ENCODE results near the gene TEX13A.

TEX13A gene

GRCh38 chrX:105221374-105221773 lies 880 bp upstream of the TEX13A start:
- Histone ChIP-seq H4K20me1 (ENCODE audit: insufficient read depth, low read length) (no peaks in the 10 kb centered on the region), H2AFZ (ENCODE audit: low read length) (no peak overlapping the region), H3K36me3 (replicated peaks; ENCODE audit: insufficient read depth, low read length) (no peaks in the 10 kb centered on the region), H3K9me3 (replicated peaks; ENCODE audit: insufficient read depth, low read length) (no peaks in the 10 kb centered on the region), H3F3A (ENCODE audit: insufficient read depth, low read length) (no peaks in the 10 kb centered on the region), H3K79me2 (ENCODE audit: low read length) (no peaks in the 10 kb centered on the region), H3K4me2 (ENCODE audit: low read depth, low read length) (no peak overlapping the region), H3K9ac (ENCODE audit: low read length) (no peak overlapping the region), H3K9me2 (replicated peaks; ENCODE audit: insufficient read depth, low read length) (no peaks in the 10 kb centered on the region), H3K27me3 (replicated peaks; ENCODE audit: insufficient read depth, low read length) (no peaks in the 10 kb centered on the region), H3K4me1 (ENCODE audit: low read length) (no peaks in the 10 kb centered on the region), H3K4me3 (ENCODE audit: low read length) (no peak overlapping the region), H3K27ac (ENCODE audit: low read length) (no peak overlapping the region)
- TF ChIP-seq EZH2 (optimal IDR thresholded peaks at IDR 0.05; ENCODE audit: low read depth, low read length) (no peak), CTCF (IDR thresholded peaks at IDR 0.05; ENCODE audit: low read length) (no peak), EZH2phosphoT487 (IDR thresholded peaks at IDR 0.05; ENCODE audit: low read length) (no peak)
- no peak for DNase-seq

- H3K9ac ChIP-seq (ENCODE audit: low read length), result no peak overlapping the region
These were observed 766 bp downstream of the TEX13A start for GRCh38 chrX:105219454-105220401.

GRCh38 chrX:105211066-105211575 lies 9.4 kb downstream of the TEX13A start:
- TF ChIP-seq EZH2phosphoT487 (IDR thresholded peaks at IDR 0.05; ENCODE audit: low read length) (no peak), EZH2 (optimal IDR thresholded peaks at IDR 0.05; ENCODE audit: low read depth, low read length) (no peak), CTCF (IDR thresholded peaks at IDR 0.05; ENCODE audit: low read length) (no peak)
- no peaks in the 10 kb centered on the region for H3K27me3 ChIP-seq (replicated peaks; ENCODE audit: insufficient read depth, low read length)
- H3K9me3 ChIP-seq (replicated peaks; ENCODE audit: insufficient read depth, low read length), result no peaks in the 10 kb centered on the region
- no peaks in the 10 kb centered on the region for H3K79me2 ChIP-seq (ENCODE audit: low read length)
- no peak overlapping the region for H2AFZ ChIP-seq (ENCODE audit: low read length)
- H3K27ac ChIP-seq (ENCODE audit: low read length), result no peak overlapping the region
- H4K20me1 ChIP-seq (ENCODE audit: insufficient read depth, low read length), result no peaks in the 10 kb centered on the region
- H3K9ac ChIP-seq (ENCODE audit: low read length), result no peak overlapping the region
- H3F3A ChIP-seq (ENCODE audit: insufficient read depth, low read length), result no peaks in the 10 kb centered on the region
- H3K9me2 ChIP-seq (replicated peaks; ENCODE audit: insufficient read depth, low read length), result no peaks in the 10 kb centered on the region
- no peaks in the 10 kb centered on the region for H3K36me3 ChIP-seq (replicated peaks; ENCODE audit: insufficient read depth, low read length)
- H3K4me2 ChIP-seq (ENCODE audit: low read depth, low read length), result no peak overlapping the region
- no peak for DNase-seq
- H3K4me1 ChIP-seq (ENCODE audit: low read length), result no peaks in the 10 kb centered on the region
- no peak overlapping the region for H3K4me3 ChIP-seq (ENCODE audit: low read length)

More at GRCh38 chrX:105219454-105220401, 766 bp downstream of the TEX13A start:
- Histone ChIP-seq H3K9me3 (replicated peaks; ENCODE audit: insufficient read depth, low read length) (no peaks in the 10 kb centered on the region), H3K4me1 (ENCODE audit: low read length) (no peaks in the 10 kb centered on the region), H4K20me1 (ENCODE audit: insufficient read depth, low read length) (no peaks in the 10 kb centered on the region), H3K36me3 (replicated peaks; ENCODE audit: insufficient read depth, low read length) (no peaks in the 10 kb centered on the region), H3F3A (ENCODE audit: insufficient read depth, low read length) (no peaks in the 10 kb centered on the region), H2AFZ (ENCODE audit: low read length) (no peak overlapping the region), H3K4me3 (ENCODE audit: low read length) (no peak overlapping the region), H3K4me2 (ENCODE audit: low read depth, low read length) (no peak overlapping the region), H3K9me2 (replicated peaks; ENCODE audit: insufficient read depth, low read length) (no peaks in the 10 kb centered on the region), H3K79me2 (ENCODE audit: low read length) (no peaks in the 10 kb centered on the region), H3K27me3 (replicated peaks; ENCODE audit: insufficient read depth, low read length) (no peaks in the 10 kb centered on the region), H3K27ac (ENCODE audit: low read length) (no peak overlapping the region)
- TF ChIP-seq EZH2 (optimal IDR thresholded peaks at IDR 0.05; ENCODE audit: low read depth, low read length) (no peak), CTCF (IDR thresholded peaks at IDR 0.05; ENCODE audit: low read length) (no peak), EZH2phosphoT487 (IDR thresholded peaks at IDR 0.05; ENCODE audit: low read length) (no peak)
- DNase-seq, result no peak

Data from MM.1S (cell line).